Measurements from ENCODE around the gene IGFLR1. TPM values are rescaled to one million over a fixed set of nuclear protein-coding genes. Genes with fewer than 3 reads are reported as not detected.

The IGFLR1 gene
- total and polyA plus RNA-seq, 2 of the 8 experiments (the other 6 are each of a cell fraction or from before 2014, with no cell fraction given) = 8.4 to 28.9 TPM

- 95% methylated on average over 18 of the region's 18 CpGs; no CpG with 5 or more reads in 1 of the 2 experiments for WGBS, 2 experiments (ENCODE audit: extremely low coverage in 1 of 2, insufficient coverage in 1 of 2, insufficient read length in 1 of 2, insufficient replicate concordance in 2 of 2, low coverage in 1 of 2, low lambda C conversion rate in 2 of 2, missing lambda C conversion rate in 1 of 2)
- peaks cover 36 to 74% (median 72%) of the 10 kb centered on the region in 4 experiments for H3K36me3 ChIP-seq (ENCODE audit: control insufficient read depth in 2 of 4, insufficient read depth in 4 of 4, low read length in 3 of 4)
- H2BK5ac ChIP-seq (ENCODE audit: low read depth, low read length) = no peak overlapping the region
- H2BK120ac ChIP-seq (replicated peaks; ENCODE audit: low read depth, low read length) = no peak overlapping the region
- FAIRE-seq (no peak), DNase-seq (ENCODE audit: low read depth in 1 of 2, low spot score in 2 of 2) (no peak)
- no peaks in the 10 kb centered on the region for H3K23me2 ChIP-seq (ENCODE audit: low read depth, low read length)
- H3K18ac ChIP-seq (ENCODE audit: extremely low read depth, low read length) = no peak overlapping the region
- no peak overlapping the region for H2BK20ac ChIP-seq (ENCODE audit: low read length)
- H2BK15ac ChIP-seq (ENCODE audit: low read length) = no peak overlapping the region
- H3K14ac ChIP-seq (ENCODE audit: insufficient read length) = no peak overlapping the region
- H3K56ac ChIP-seq (replicated peaks; ENCODE audit: insufficient read length, low read depth, low read length) = no peak overlapping the region
- H2BK12ac ChIP-seq (ENCODE audit: low read depth, low read length) = no peak overlapping the region
- no peak overlapping the region for H3K4ac ChIP-seq (replicated peaks; ENCODE audit: insufficient read length, low read depth, low read length)
- CTCF ChIA-PET (ENCODE audit: partially characterized antibody) = interaction anchor here (1.5 to 11.8 kb wide), 2 partner anchors 9 to 34 kb away, joined by 3 to 80 read pairs; partner anchors contain the start of gene IGFLR1
- POLR2A ChIA-PET (ENCODE audit: partially characterized antibody) = interaction anchor here (2.4 to 6.1 kb wide), 2 partner anchors 7 to 11 kb away, joined by 12 to 39 read pairs; no protein-coding TSS in a partner anchor
- H3K79me1 ChIP-seq (ENCODE audit: low read depth, low read length) = no peaks in the 10 kb centered on the region
- no peak overlapping the region for H2AK5ac ChIP-seq (ENCODE audit: low read depth, low read length)
- no peaks in the 10 kb centered on the region for H3K79me2 ChIP-seq (ENCODE audit: control insufficient read depth in 1 of 2, insufficient read depth in 2 of 2, low read length in 2 of 2)
- no peak overlapping the region for H2AFZ ChIP-seq (ENCODE audit: low read length)
- no peak overlapping the region for H3K27ac ChIP-seq (ENCODE audit: low read depth, low read length)
- H3K4me3 ChIP-seq (ENCODE audit: extremely low read depth in 1 of 4, insufficient read depth in 2 of 4, low read depth in 3 of 4, low read length in 4 of 4) = no peak overlapping the region
- H3K23ac ChIP-seq (ENCODE audit: insufficient read length) = no peak overlapping the region
- H3K4me1 ChIP-seq (replicated peaks in 1 of 4; ENCODE audit: control insufficient read depth in 3 of 4, insufficient read depth in 4 of 4, low read length in 3 of 4) = no peaks in the 10 kb centered on the region
- H4K20me1 ChIP-seq (replicated peaks in 1 of 2; ENCODE audit: control insufficient read depth in 1 of 2, insufficient read depth in 2 of 2, low read length in 2 of 2) = peaks cover 12 to 20% of the 10 kb centered on the region in 2 experiments
- no peaks in the 10 kb centered on the region for H3K27me3 ChIP-seq (replicated peaks in 1 of 4; ENCODE audit: control insufficient read depth in 3 of 4, extremely low read depth in 1 of 4, insufficient read depth in 3 of 4, low read length in 3 of 4)
- H4K8ac ChIP-seq (ENCODE audit: extremely low read depth, insufficient read depth, low read length) = no peak overlapping the region
- no peak overlapping the region for H3K4me2 ChIP-seq (ENCODE audit: insufficient read depth in 1 of 2, low read depth in 2 of 2, low read length in 2 of 2)
- no peak overlapping the region for H4K5ac ChIP-seq (ENCODE audit: insufficient read length, low read depth, low read length)
- no peak overlapping the region for H4K91ac ChIP-seq (replicated peaks; ENCODE audit: insufficient read length, low read length)
- no peak overlapping the region for H3K9ac ChIP-seq (replicated peaks in 1 of 4; ENCODE audit: extremely low read depth in 1 of 4, low read depth in 3 of 4, low read length in 3 of 4)
- no peaks in the 10 kb centered on the region for H3K9me3 ChIP-seq (ENCODE audit: insufficient read depth in 2 of 2, low read depth in 1 of 2, low read length in 1 of 2)
- TF ChIP-seq SUZ12 (IDR thresholded peaks at IDR 0.05; ENCODE audit: low read length) (no peak), CEBPB (IDR thresholded peaks at IDR 0.05; ENCODE audit: low read depth, low read length) (no peak), TBP (IDR thresholded peaks at IDR 0.05; ENCODE audit: low read depth, low read length) (no peak), CREB1 (IDR thresholded peaks at IDR 0.05) (no peak), POLR2A (IDR thresholded peaks at IDR 0.05; ENCODE audit: control extremely low read depth in 1 of 2, low read depth in 2 of 2, low read length in 2 of 2) (no peak), ATF3 (IDR thresholded peaks at IDR 0.05; ENCODE audit: insufficient read depth, low read depth, low read length) (no peak), CTCF (IDR thresholded peaks at IDR 0.05; ENCODE audit: control extremely low read depth in 1 of 3, insufficient read depth in 1 of 3, low read depth in 1 of 3, low read length in 3 of 3) (no peak), ATF2 (IDR thresholded peaks at IDR 0.05; ENCODE audit: low read length) (no peak), ASH2L (IDR thresholded peaks at IDR 0.05; ENCODE audit: low read length) (no peak), TAF7 (optimal IDR thresholded peaks at IDR 0.05; ENCODE audit: borderline replicate concordance, low read depth, low read length) (no peak)
These were observed 13.2 kb downstream of the IGFLR1 start for GRCh38 chr19:35729021-35729420.

All from H1 (cell line).